Naive thymus-derived CD4-positive, alpha-beta T cell (primary cell): ENCODE results near the gene CCDC71. TPM values are rescaled to one million over a fixed set of nuclear protein-coding genes. Genes with fewer than 3 reads are reported as not detected.

ENCODE experiments used
- ATAC-seq: fragments of 150-1000 bp; cut with Tn5 transposase; 2 replicates; pipeline ENCODE4 v1.10.0; 2021; ENCODE audit warnings: mild to moderate bottlenecking, moderate library complexity
- CTCF ChIA-PET: fragments of 350-600 bp; sonication (Branson Sonifier 250); formaldehyde crosslinking; loops from one replicate; lab custom pipeline; 2021; ENCODE audit warnings: antibody characterized with exemption; lab: Charles Lee
- POLR2A ChIA-PET: fragments of 350-600 bp; sonication (Branson Sonifier 250); formaldehyde crosslinking; loops from one replicate; lab custom pipeline; 2021; ENCODE audit warnings: antibody characterized with exemption, inconsistent platforms; lab: Charles Lee
- DNase-seq, 9 donors: peaks; one replicate each; pipeline versions ENCODE4 v3.0.0 to v3.0.0-alpha.2; 2020 to 2022; ENCODE audit warnings: mixed read lengths in 1 of 9
- H3K27ac ChIP-seq: one replicate; pipeline ENCODE4 v1.7.0; 2013; ENCODE audit warnings: mild to moderate bottlenecking, low read depth, low read length, moderate library complexity
- H3K27me3 ChIP-seq, 2 donors: one replicate each; pipeline ENCODE4 v1.7.0; 2013; ENCODE audit warnings: low read length in 2 of 2, mild to moderate bottlenecking in 2 of 2, moderate library complexity in 2 of 2; ENCODE audit not compliant: control insufficient read depth in 2 of 2, insufficient read depth in 2 of 2
- H3K36me3 ChIP-seq, 3 experiments: 1 replicate in 2 of 3; 2 replicates in 1 of 3; pipeline ENCODE4 v1.7.0; 2013; ENCODE audit warnings: low read length in 3 of 3, mild to moderate bottlenecking in 3 of 3, moderate library complexity in 1 of 3; ENCODE audit not compliant: insufficient read depth in 3 of 3, control insufficient read depth in 2 of 3
- H3K4me1 ChIP-seq, 2 donors: one replicate each; pipeline ENCODE4 v1.7.0; 2013; ENCODE audit warnings: low read length in 2 of 2, mild to moderate bottlenecking in 2 of 2, moderate library complexity in 1 of 2; ENCODE audit not compliant: control insufficient read depth in 2 of 2, insufficient read depth in 2 of 2
- H3K4me3 ChIP-seq: 2 replicates; pipeline ENCODE4 v1.7.0; 2013; ENCODE audit warnings: mild to moderate bottlenecking, low read length
- H3K9me3 ChIP-seq, 3 experiments: 1 replicate in 2 of 3; 2 replicates in 1 of 3; pipeline ENCODE4 v1.7.0; 2013; ENCODE audit warnings: low read length in 3 of 3; ENCODE audit not compliant: control insufficient read depth in 2 of 3
- H3K27ac Mint-ChIP-seq, 9 donors: one replicate each; pipeline ENCODE4 v1.8.0; 2020 to 2022; ENCODE audit warnings: mixed read lengths in 9 of 9, mild to moderate bottlenecking in 8 of 9, moderate library complexity in 5 of 9, inconsistent platforms in 2 of 9
- H3K27me3 Mint-ChIP-seq, 5 donors: one replicate each; pipeline ENCODE4 v1.8.0; 2021 to 2022; ENCODE audit warnings: mixed read lengths in 5 of 5, mild to moderate bottlenecking in 1 of 5
- H3K36me3 Mint-ChIP-seq, 5 donors: one replicate each; pipeline ENCODE4 v1.8.0; 2020 to 2022; ENCODE audit warnings: mixed read lengths in 5 of 5, mild to moderate bottlenecking in 3 of 5, inconsistent platforms in 1 of 5
- H3K4me1 Mint-ChIP-seq, 7 donors: one replicate each; pipeline ENCODE4 v1.8.0; 2020 to 2022; ENCODE audit warnings: mixed read lengths in 7 of 7, mild to moderate bottlenecking in 3 of 7, inconsistent platforms in 1 of 7
- H3K4me3 Mint-ChIP-seq, 10 donors: one replicate each; pipeline ENCODE4 v1.8.0; 2020 to 2022; ENCODE audit warnings: mild to moderate bottlenecking in 10 of 10, mixed read lengths in 10 of 10, moderate library complexity in 6 of 10, inconsistent platforms in 2 of 10
- H3K9me3 Mint-ChIP-seq, 11 donors: one replicate each; pipeline ENCODE4 v1.8.0; 2020 to 2022; ENCODE audit warnings: mixed read lengths in 11 of 11, mild to moderate bottlenecking in 4 of 11, inconsistent platforms in 1 of 11, moderate library complexity in 1 of 11
- intact Hi-C, 2 donors: fragments of 100-400 bp; cut with micrococcal nuclease; formaldehyde crosslinking; loops; one replicate each; pipeline ENCODE4 v1.15.1; 2023
- polyA plus RNA-seq, 2 donors: library from polyadenylated mRNA; unstranded; fragments of 300-500 nt; fragmentation: Illumina TruSeq; gene quantifications; one replicate each; pipeline ENCODE4 v1.2.3, GENCODE V29; 2021
- total RNA-seq, 6 experiments: library from RNA in 5 of 6; stranded (reverse) in 5 of 6; gene quantifications; 1 replicate in 5 of 6; 2 replicates in 1 of 6; pipeline ENCODE4 v1.2.3 and lab custom pipeline; 2021 to 2026

CCDC71 gene
- total and polyA plus RNA-seq, 7 experiments from 2014 or later, result 2.0 to 39.5 (median 19.4) TPM

GRCh38 chr3:49157289-49157688, 8.8 kb downstream of the CCDC71 start:
- ChIA-PET CTCF (interaction anchor here (0.9 to 8.4 kb wide), 4 partner anchors 36 to 205 kb away, joined by 3 to 64 read pairs (median 5); partner anchors contain the start of genes P4HTM and USP19), POLR2A (interaction anchor here (0.6 to 2.4 kb wide), 4 partner anchors 37 to 296 kb away, joined by 3 to 10 read pairs (median 8); partner anchors contain the start of gene USP19)
- H3K4me1 ChIP-seq, result no peaks in the 10 kb centered on the region
- H3K27ac ChIP-seq, result peak overlapping the region; percentile 20
- H3K9me3 Mint-ChIP-seq, result no peaks in the 10 kb centered on the region
- peak overlapping the region in 1 of 9 donors; percentile 15 for H3K27ac Mint-ChIP-seq
- DNase-seq (no peak), ATAC-seq (no peak)
- intact Hi-C loops, result loop anchor here in 1 of 2 donors (5.0 kb wide), 1 partner anchor 130 kb away; the partner anchor contains the start of gene IMPDH2
- H3K4me1 Mint-ChIP-seq, result peaks cover 0 to 6% (median 4%) of the 10 kb centered on the region in 7 donors
- H3K27me3 ChIP-seq, result no peaks in the 10 kb centered on the region
- H3K4me3 ChIP-seq, result no peak overlapping the region
- no peak overlapping the region for H3K4me3 Mint-ChIP-seq
- H3K36me3 ChIP-seq, result peaks cover 0 to 11% (median 0%) of the 10 kb centered on the region in 3 experiments
- H3K9me3 ChIP-seq, result no peaks in the 10 kb centered on the region
- H3K27me3 Mint-ChIP-seq, result no peaks in the 10 kb centered on the region
- peaks cover 0 to 1% (median 0%) of the 10 kb centered on the region in 5 donors for H3K36me3 Mint-ChIP-seq

GRCh38 chr3:49153349-49153912, 12.7 kb downstream of the CCDC71 start:
- no peak for DNase-seq
- no peaks in the 10 kb centered on the region for H3K27me3 Mint-ChIP-seq
- H3K27ac ChIP-seq, result no peak overlapping the region
- H3K4me1 ChIP-seq, result no peaks in the 10 kb centered on the region
- no peaks in the 10 kb centered on the region for H3K36me3 ChIP-seq
- peaks cover 0 to 1% (median 0%) of the 10 kb centered on the region in 5 donors for H3K36me3 Mint-ChIP-seq
- H3K27me3 ChIP-seq, result no peaks in the 10 kb centered on the region
- CTCF ChIA-PET, result interaction anchor here (8.4 kb wide), 1 partner anchor 164 kb away, joined by 64 read pairs; the partner anchor contains the start of gene P4HTM
- no peak overlapping the region for H3K4me3 ChIP-seq
- peak overlapping the region in 4 of 9 donors; percentile 30 to 73 (median 60) for H3K27ac Mint-ChIP-seq
- H3K4me1 Mint-ChIP-seq, result peaks cover 0 to 5% (median 2%) of the 10 kb centered on the region in 7 donors
- intact Hi-C loops, result no loop called here
- ATAC-seq, result peak; percentile 16
- POLR2A ChIA-PET, result interaction anchor here (0.6 to 1.6 kb wide), 5 partner anchors 30 to 1410 kb away, joined by 3 to 7 read pairs (median 3); partner anchors contain the start of gene USP19
- H3K9me3 Mint-ChIP-seq, result no peaks in the 10 kb centered on the region
- no peak overlapping the region for H3K4me3 Mint-ChIP-seq
- H3K9me3 ChIP-seq, result no peaks in the 10 kb centered on the region

- H3K4me3 Mint-ChIP-seq, result no peak overlapping the region
- Histone ChIP-seq H3K27me3 (no peaks in the 10 kb centered on the region), H3K9me3 (no peaks in the 10 kb centered on the region), H3K4me3 (no peak overlapping the region), H3K27ac (no peak overlapping the region), H3K36me3 (no peaks in the 10 kb centered on the region), H3K4me1 (no peaks in the 10 kb centered on the region)
- no peak for ATAC-seq
- intact Hi-C loops, result no loop called here
- ChIA-PET CTCF (no interaction called here), POLR2A (no interaction called here)
- no peaks in the 10 kb centered on the region for H3K36me3 Mint-ChIP-seq
- peaks cover 0 to 1% (median 0%) of the 10 kb centered on the region in 7 donors for H3K4me1 Mint-ChIP-seq
- peak overlapping the region in 2 of 9 donors; percentile 48 to 61 for H3K27ac Mint-ChIP-seq
- H3K27me3 Mint-ChIP-seq, result no peaks in the 10 kb centered on the region
- DNase-seq, result no peak
- no peaks in the 10 kb centered on the region for H3K9me3 Mint-ChIP-seq
Measured at GRCh38 chr3:49151610-49152009, 14.5 kb downstream of the CCDC71 start.

- ATAC-seq, result no peak
- intact Hi-C loops, result no loop called here
- no peak overlapping the region for H3K4me3 ChIP-seq
- H3K36me3 ChIP-seq, result no peaks in the 10 kb centered on the region
- Mint-ChIP-seq H3K9me3 (no peaks in the 10 kb centered on the region), H3K4me1 (peaks cover 0 to 3% (median 0%) of the 10 kb centered on the region in 7 donors), H3K36me3 (no peaks in the 10 kb centered on the region), H3K27me3 (no peaks in the 10 kb centered on the region), H3K4me3 (no peak overlapping the region), H3K27ac (no peak overlapping the region)
- H3K27me3 ChIP-seq, result no peaks in the 10 kb centered on the region
- ChIA-PET POLR2A (interaction anchor here (0.7 kb wide), 1 partner anchor 27 kb away, joined by 4 read pairs; no protein-coding TSS in a partner anchor), CTCF (no interaction called here)
- no peaks in the 10 kb centered on the region for H3K4me1 ChIP-seq
- no peak for DNase-seq
- no peaks in the 10 kb centered on the region for H3K9me3 ChIP-seq
- H3K27ac ChIP-seq, result no peak overlapping the region
Measured at GRCh38 chr3:49148159-49148558, 18.0 kb downstream of the CCDC71 start.

- no peak overlapping the region for H3K27ac Mint-ChIP-seq
- POLR2A ChIA-PET, result no interaction called here
- Histone ChIP-seq H3K9me3 (no peaks in the 10 kb centered on the region), H3K27ac (no peak overlapping the region), H3K4me3 (no peak overlapping the region), H3K4me1 (no peaks in the 10 kb centered on the region), H3K27me3 (no peaks in the 10 kb centered on the region), H3K36me3 (no peaks in the 10 kb centered on the region)
- H3K4me3 Mint-ChIP-seq, result no peak overlapping the region
- H3K4me1 Mint-ChIP-seq, result peaks cover 0 to 13% (median 0%) of the 10 kb centered on the region in 7 donors
- peaks cover 0 to 8% (median 2%) of the 10 kb centered on the region in 5 donors for H3K27me3 Mint-ChIP-seq
- DNase-seq, result no peak
- H3K9me3 Mint-ChIP-seq, result peaks cover 0 to 9% (median 0%) of the 10 kb centered on the region in 11 donors
- CTCF ChIA-PET, result no interaction called here
- no peak for ATAC-seq
- peaks cover 0 to 5% (median 0%) of the 10 kb centered on the region in 5 donors for H3K36me3 Mint-ChIP-seq
- intact Hi-C loops, result no loop called here
Measured at GRCh38 chr3:49140080-49140479, 26.1 kb downstream of the CCDC71 start.

- H3K36me3 ChIP-seq, result no peaks in the 10 kb centered on the region
- ATAC-seq, result no peak
- no peaks in the 10 kb centered on the region for H3K9me3 ChIP-seq
- Mint-ChIP-seq H3K27ac (no peak overlapping the region), H3K4me3 (no peak overlapping the region), H3K27me3 (peaks cover 16 to 22% (median 20%) of the 10 kb centered on the region in 5 donors), H3K4me1 (peaks cover 0 to 11% (median 0%) of the 10 kb centered on the region in 7 donors), H3K9me3 (peaks cover 0 to 2% (median 0%) of the 10 kb centered on the region in 11 donors), H3K36me3 (peaks cover 0 to 3% (median 0%) of the 10 kb centered on the region in 5 donors)
- ChIA-PET CTCF (no interaction called here), POLR2A (no interaction called here)
- intact Hi-C loops, result no loop called here
- H3K27ac ChIP-seq, result no peak overlapping the region
- DNase-seq, result no peak
- H3K4me1 ChIP-seq, result no peaks in the 10 kb centered on the region
- H3K4me3 ChIP-seq, result no peak overlapping the region
- H3K27me3 ChIP-seq, result no peaks in the 10 kb centered on the region
Measured at GRCh38 chr3:49135499-49135898, 30.6 kb downstream of the CCDC71 start.
